Vagina (tissue), 2 donors: Measurements from ENCODE around the gene TMEM212.

Experiments
- POLR2A ChIP-seq, 2 donors: fragments of 450-650 bp; IDR thresholded peaks; one replicate each; pipeline ENCODE4 v1.6.1; 2017; ENCODE audit warnings: antibody characterized with exemption in 2 of 2, mild to moderate bottlenecking in 2 of 2, moderate library complexity in 2 of 2
- TF ChIP-seq, protein P1 (sequence below), 3 experiments: fragments of 450-650 bp in 2 of 3; fragments of 200-600 bp in 1 of 3; sonication (generic) in 1 of 3; IDR thresholded peaks; one replicate each; pipeline ENCODE4 v1.5.1; 2017 to 2019; ENCODE audit warnings: antibody characterized with exemption in 3 of 3, mild to moderate bottlenecking in 2 of 3, moderate library complexity in 2 of 3

DNA sequence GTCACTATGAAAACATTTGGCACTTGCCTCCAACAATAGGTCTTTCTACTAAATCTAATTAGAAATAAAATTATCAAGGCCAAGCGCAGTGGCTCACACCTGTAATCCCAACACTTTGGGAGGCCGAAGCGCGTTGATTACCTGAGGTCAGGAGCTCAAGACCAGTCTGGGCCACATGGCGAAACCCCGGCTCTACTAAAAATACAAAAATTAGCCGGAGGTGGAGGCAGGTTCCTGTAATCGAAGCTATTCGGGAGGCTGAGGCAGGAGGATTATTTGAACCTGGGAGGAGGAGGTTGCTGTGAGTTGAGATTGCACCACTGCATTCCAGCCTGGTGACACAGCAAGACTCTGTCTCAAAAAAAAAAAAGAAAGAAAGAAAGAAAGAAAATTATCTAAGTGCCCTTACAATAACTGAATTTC is 31.2 kb upstream of the TMEM212 start:
- TF ChIP-seq, protein P1, sequence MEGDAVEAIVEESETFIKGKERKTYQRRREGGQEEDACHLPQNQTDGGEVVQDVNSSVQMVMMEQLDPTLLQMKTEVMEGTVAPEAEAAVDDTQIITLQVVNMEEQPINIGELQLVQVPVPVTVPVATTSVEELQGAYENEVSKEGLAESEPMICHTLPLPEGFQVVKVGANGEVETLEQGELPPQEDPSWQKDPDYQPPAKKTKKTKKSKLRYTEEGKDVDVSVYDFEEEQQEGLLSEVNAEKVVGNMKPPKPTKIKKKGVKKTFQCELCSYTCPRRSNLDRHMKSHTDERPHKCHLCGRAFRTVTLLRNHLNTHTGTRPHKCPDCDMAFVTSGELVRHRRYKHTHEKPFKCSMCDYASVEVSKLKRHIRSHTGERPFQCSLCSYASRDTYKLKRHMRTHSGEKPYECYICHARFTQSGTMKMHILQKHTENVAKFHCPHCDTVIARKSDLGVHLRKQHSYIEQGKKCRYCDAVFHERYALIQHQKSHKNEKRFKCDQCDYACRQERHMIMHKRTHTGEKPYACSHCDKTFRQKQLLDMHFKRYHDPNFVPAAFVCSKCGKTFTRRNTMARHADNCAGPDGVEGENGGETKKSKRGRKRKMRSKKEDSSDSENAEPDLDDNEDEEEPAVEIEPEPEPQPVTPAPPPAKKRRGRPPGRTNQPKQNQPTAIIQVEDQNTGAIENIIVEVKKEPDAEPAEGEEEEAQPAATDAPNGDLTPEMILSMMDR (IDR thresholded peaks at IDR 0.05) = no peak
- no peak for TF ChIP-seq POLR2A (IDR thresholded peaks at IDR 0.05)
